Hematopoietic multipotent progenitor cell treated with erythropoietin and hydrocortisone succinate and interleukin-3 and kit ligand, for 4 days (in vitro differentiated cells): Measurements from ENCODE around the gene PCK2.
A peak's percentile ranks its signal among the peaks of the same experiment; 100 is the strongest.
"Not testable (repeated sequence)": the region's sequence is repeated elsewhere in the genome, so short reads cannot be mapped to it uniquely, and the experiment has no call there.

Experiments
- DNase-seq: peaks from one replicate; pipeline ENCODE4 v3.0.0-alpha.2; 2015

The PCK2 gene

GRCh38 chr14:24093901-24094840, at the start of gene PCK2:
Gene PCK2 (plus strand): TSS chr14:24094311. CDS start chr14:24094406, 95 bp downstream.
- DNase-seq = peak; percentile 98

GRCh38 chr14:24049002-24049401, 45.1 kb upstream of the PCK2 start:
- not testable (repeated sequence) for DNase-seq

- DNase-seq = not testable (repeated sequence)
These were observed 43.4 kb upstream of the PCK2 start for GRCh38 chr14:24050753-24051152.

- no peak for DNase-seq
These were observed 42.8 kb upstream of the PCK2 start for GRCh38 chr14:24051176-24051788.

GRCh38 chr14:24051789-24052655, 42.1 kb upstream of the PCK2 start, which contains the start of gene CARMIL3:
Gene CARMIL3 (plus strand): TSS chr14:24052009. CDS start chr14:24052154, 145 bp downstream.
- peak; percentile 78 for DNase-seq

GRCh38 chr14:24052656-24053547, 41.2 kb upstream of the PCK2 start:
- no peak for DNase-seq

- DNase-seq = no peak
These were observed 40.4 kb upstream of the PCK2 start for GRCh38 chr14:24053548-24054323.

- DNase-seq = no peak
These were observed 39.8 kb upstream of the PCK2 start for GRCh38 chr14:24054324-24054641.

- no peak for DNase-seq
These were observed 39.5 kb upstream of the PCK2 start for GRCh38 chr14:24054646-24055045.

GRCh38 chr14:24055971-24056799, 37.9 kb upstream of the PCK2 start:
- DNase-seq = no peak

- DNase-seq = no peak
These were observed 37.3 kb upstream of the PCK2 start for GRCh38 chr14:24056800-24057184.

- no peak for DNase-seq
These were observed 36.8 kb upstream of the PCK2 start for GRCh38 chr14:24057271-24057670.

- DNase-seq = no peak
These were observed 36.2 kb upstream of the PCK2 start for GRCh38 chr14:24057867-24058259.

- DNase-seq = peak; percentile 81
These were observed 35.7 kb upstream of the PCK2 start for GRCh38 chr14:24058260-24058950.

- DNase-seq = no peak
These were observed 35.1 kb upstream of the PCK2 start for GRCh38 chr14:24058951-24059475.

GRCh38 chr14:24059841-24060388, 34.2 kb upstream of the PCK2 start:
- no peak for DNase-seq

- no peak for DNase-seq
These were observed 33.7 kb upstream of the PCK2 start for GRCh38 chr14:24060443-24060842.

- DNase-seq = no peak
These were observed 32.9 kb upstream of the PCK2 start for GRCh38 chr14:24060984-24061913.
